Measurements from ENCODE around the gene ZNF641.

ZNF641 gene

GRCh38 chr12:48350249-48351021, at the start of gene ZNF641:
ZNF641 (minus strand) TSS chr12:48350919; CDS start chr12:48348090, 2,829 bp downstream.
- Mint-ChIP-seq H3K27me3 (ENCODE audit: low read depth, poor library complexity) (peaks cover 3% of the 10 kb centered on the region), H3K4me3 (peak within 1 kb of the TSS; percentile 96), H3K27ac (peak within 1 kb of the TSS; percentile 99), H3K9me3 (no peaks in the 10 kb centered on the region), H3K36me3 (ENCODE audit: low read depth) (peaks cover 21% of the 10 kb centered on the region), H3K4me1 (peaks cover 28% of the 10 kb centered on the region)
- no peak for TF ChIP-seq CTCF (IDR thresholded peaks at IDR 0.05)
- DNase-seq = peak; percentile 86

GRCh38 chr12:48390026-48390425, 39.3 kb upstream of the ZNF641 start:
- DNase-seq = no peak
- Mint-ChIP-seq H3K4me3 (no peak overlapping the region), H3K9me3 (peaks cover 7% of the 10 kb centered on the region), H3K27ac (no peak overlapping the region), H3K36me3 (ENCODE audit: low read depth) (no peaks in the 10 kb centered on the region), H3K4me1 (no peaks in the 10 kb centered on the region), H3K27me3 (ENCODE audit: low read depth, poor library complexity) (peaks cover 56% of the 10 kb centered on the region)
- no peak for TF ChIP-seq CTCF (IDR thresholded peaks at IDR 0.05)

- no peak overlapping the region for H3K27ac Mint-ChIP-seq
- no peak for TF ChIP-seq CTCF (IDR thresholded peaks at IDR 0.05)
- no peaks in the 10 kb centered on the region for H3K4me1 Mint-ChIP-seq
- no peaks in the 10 kb centered on the region for H3K36me3 Mint-ChIP-seq (ENCODE audit: low read depth)
- H3K4me3 Mint-ChIP-seq = no peak overlapping the region
- peaks cover 7% of the 10 kb centered on the region for H3K9me3 Mint-ChIP-seq
- DNase-seq = no peak
- peaks cover 50% of the 10 kb centered on the region for H3K27me3 Mint-ChIP-seq (ENCODE audit: low read depth, poor library complexity)
Observed at GRCh38 chr12:48389409-48389808, 38.7 kb upstream of the ZNF641 start.

GRCh38 chr12:48388938-48389337, 38.2 kb upstream of the ZNF641 start:
- no peak for TF ChIP-seq CTCF (IDR thresholded peaks at IDR 0.05)
- peaks cover 7% of the 10 kb centered on the region for H3K9me3 Mint-ChIP-seq
- H3K27ac Mint-ChIP-seq = no peak overlapping the region
- no peaks in the 10 kb centered on the region for H3K36me3 Mint-ChIP-seq (ENCODE audit: low read depth)
- no peak overlapping the region for H3K4me3 Mint-ChIP-seq
- peaks cover 50% of the 10 kb centered on the region for H3K27me3 Mint-ChIP-seq (ENCODE audit: low read depth, poor library complexity)
- DNase-seq = no peak
- no peaks in the 10 kb centered on the region for H3K4me1 Mint-ChIP-seq

- Mint-ChIP-seq H3K27ac (no peak overlapping the region), H3K27me3 (ENCODE audit: low read depth, poor library complexity) (peaks cover 50% of the 10 kb centered on the region)
- no peak for TF ChIP-seq CTCF (IDR thresholded peaks at IDR 0.05)
Observed at GRCh38 chr12:48388460-48388859, 37.7 kb upstream of the ZNF641 start.

GRCh38 chr12:48380596-48380995, 29.9 kb upstream of the ZNF641 start:
- H3K36me3 Mint-ChIP-seq (ENCODE audit: low read depth) = no peaks in the 10 kb centered on the region
- H3K27ac Mint-ChIP-seq = no peak overlapping the region
- no peak for DNase-seq
- peaks cover 38% of the 10 kb centered on the region for H3K27me3 Mint-ChIP-seq (ENCODE audit: low read depth, poor library complexity)
- no peaks in the 10 kb centered on the region for H3K4me1 Mint-ChIP-seq
- no peak for TF ChIP-seq CTCF (IDR thresholded peaks at IDR 0.05)
- H3K4me3 Mint-ChIP-seq = no peak overlapping the region
- peaks cover 12% of the 10 kb centered on the region for H3K9me3 Mint-ChIP-seq

More at GRCh38 chr12:48388460-48388859, 37.7 kb upstream of the ZNF641 start:
- H3K4me1 Mint-ChIP-seq = no peaks in the 10 kb centered on the region
- no peak overlapping the region for H3K4me3 Mint-ChIP-seq
- no peak for DNase-seq
- no peaks in the 10 kb centered on the region for H3K36me3 Mint-ChIP-seq (ENCODE audit: low read depth)
- peaks cover 9% of the 10 kb centered on the region for H3K9me3 Mint-ChIP-seq
